Thoracic aorta (tissue), 2 donors: ENCODE measurements around the gene INPP1. TPM values are rescaled to one million over a fixed set of nuclear protein-coding genes. Genes with fewer than 3 reads are reported as not detected.

Source experiments
- ATAC-seq: fragments of 150-250 bp; one replicate; pipeline ENCODE4 v1.8.0; 2017; ENCODE audit warnings: low read depth; ENCODE audit not compliant: insufficient number of reproducible peaks, low FRiP score
- DNase-seq: peaks from one replicate; pipeline ENCODE4 v3.0.0-alpha.2; 2020; ENCODE audit warnings: low spot score
- H3K27ac ChIP-seq, 2 donors: fragments of 200-600 bp; sonication (generic); 1 replicate in 1 of 2; 2 replicates in 1 of 2; pipeline ENCODE4 v1.5.1; 2016; ENCODE audit warnings: mild to moderate bottlenecking in 2 of 2, moderate library complexity in 2 of 2
- H3K27me3 ChIP-seq: fragments of 200-600 bp; sonication (generic); replicated peaks from 2 replicates; pipeline ENCODE4 v1.6.0; 2016; ENCODE audit warnings: mild to moderate bottlenecking; ENCODE audit not compliant: insufficient read depth
- H3K36me3 ChIP-seq: fragments of 200-600 bp; sonication (generic); one replicate; pipeline ENCODE4 v1.5.1; 2016
- H3K4me1 ChIP-seq, 2 donors: fragments of 200-600 bp; sonication (generic); 1 replicate in 1 of 2; 2 replicates in 1 of 2; pipeline versions ENCODE4 v1.5.1 to v1.6.0; 2016; ENCODE audit warnings: low read depth in 2 of 2, mild to moderate bottlenecking in 1 of 2; ENCODE audit not compliant: control insufficient read depth in 1 of 2
- H3K4me3 ChIP-seq: fragments of 200-600 bp; sonication (generic); 2 replicates; pipeline ENCODE4 v1.5.1; 2016; ENCODE audit warnings: mild to moderate bottlenecking
- H3K9me3 ChIP-seq: fragments of 200-600 bp; sonication (generic); 2 replicates; pipeline ENCODE4 v1.5.1; 2016
- total RNA-seq, 2 donors: library from RNA; depleted of rRNA; stranded (reverse); fragments of >200 nt; gene quantifications; one replicate each; pipeline versions ENCODE4 v1.1.0 to v1.2.3, GENCODE V29; 2016
- TF ChIP-seq, protein P1 (sequence below): fragments of 200-600 bp; sonication (generic); IDR thresholded peaks from one replicate; pipeline ENCODE4 v1.5.1; 2019; ENCODE audit warnings: antibody characterized with exemption

INPP1 gene
- total RNA-seq, 2 donors from 2014 or later = 13.0 to 36.6 TPM

DNA sequence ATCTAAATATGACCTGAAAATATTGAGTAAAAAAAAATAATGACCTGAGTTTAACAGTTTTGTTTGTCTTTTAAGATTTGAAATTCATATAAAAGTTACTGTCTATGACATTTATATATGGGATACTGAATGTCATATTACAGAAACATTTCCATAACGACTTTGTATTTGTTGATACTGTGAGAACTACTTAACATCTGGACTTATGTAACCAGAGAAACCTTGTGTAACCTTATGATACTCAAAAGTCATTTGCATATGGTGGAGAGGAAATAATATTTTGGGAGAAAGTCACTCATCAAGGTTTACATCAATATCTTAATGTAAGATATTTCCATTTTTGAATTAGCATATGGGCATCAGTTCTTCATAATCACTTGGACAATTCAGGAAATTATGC lies 77.4 kb downstream of the INPP1 start:
- DNase-seq = no peak
- TF ChIP-seq, protein P1, sequence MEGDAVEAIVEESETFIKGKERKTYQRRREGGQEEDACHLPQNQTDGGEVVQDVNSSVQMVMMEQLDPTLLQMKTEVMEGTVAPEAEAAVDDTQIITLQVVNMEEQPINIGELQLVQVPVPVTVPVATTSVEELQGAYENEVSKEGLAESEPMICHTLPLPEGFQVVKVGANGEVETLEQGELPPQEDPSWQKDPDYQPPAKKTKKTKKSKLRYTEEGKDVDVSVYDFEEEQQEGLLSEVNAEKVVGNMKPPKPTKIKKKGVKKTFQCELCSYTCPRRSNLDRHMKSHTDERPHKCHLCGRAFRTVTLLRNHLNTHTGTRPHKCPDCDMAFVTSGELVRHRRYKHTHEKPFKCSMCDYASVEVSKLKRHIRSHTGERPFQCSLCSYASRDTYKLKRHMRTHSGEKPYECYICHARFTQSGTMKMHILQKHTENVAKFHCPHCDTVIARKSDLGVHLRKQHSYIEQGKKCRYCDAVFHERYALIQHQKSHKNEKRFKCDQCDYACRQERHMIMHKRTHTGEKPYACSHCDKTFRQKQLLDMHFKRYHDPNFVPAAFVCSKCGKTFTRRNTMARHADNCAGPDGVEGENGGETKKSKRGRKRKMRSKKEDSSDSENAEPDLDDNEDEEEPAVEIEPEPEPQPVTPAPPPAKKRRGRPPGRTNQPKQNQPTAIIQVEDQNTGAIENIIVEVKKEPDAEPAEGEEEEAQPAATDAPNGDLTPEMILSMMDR = no peak
- no peak for ATAC-seq
- H3K9me3 ChIP-seq = no peaks in the 10 kb centered on the region
- H3K4me1 ChIP-seq = no peaks in the 10 kb centered on the region
- H3K4me3 ChIP-seq = no peak overlapping the region
- H3K27me3 ChIP-seq = no peaks in the 10 kb centered on the region
- H3K36me3 ChIP-seq = no peaks in the 10 kb centered on the region
- H3K27ac ChIP-seq = no peak overlapping the region

Other genes starting within 250 kb of the INPP1 start
- 10 to 100 TPM; 31.4 to 34.4 TPM for gene HIBCH, start 23.8 kb upstream of the INPP1 start, total RNA-seq
- 10 to 100 TPM; 61.0 to 75.1 TPM for gene MFSD6, start 64.8 kb downstream of the INPP1 start, total RNA-seq
- gene NEMP2, start 191.1 kb downstream of the INPP1 start, total RNA-seq = 1 to 10 TPM; 3.2 to 3.6 TPM